Lower leg skin (tissue), 3 donors: Measurements from ENCODE around the gene WWC1.

Experiments
- CTCF ChIP-seq, 3 donors: fragments of 450-650 bp; IDR thresholded peaks; one replicate each; pipeline ENCODE4 v1.5.1; 2016; ENCODE audit warnings: antibody characterized with exemption in 3 of 3, mild to moderate bottlenecking in 3 of 3, moderate library complexity in 2 of 3
- POLR2A ChIP-seq, 2 donors: fragments of 450-650 bp; IDR thresholded peaks; one replicate each; pipeline ENCODE4 v1.6.1; 2016 to 2017; ENCODE audit warnings: antibody characterized with exemption in 2 of 2, mild to moderate bottlenecking in 1 of 2, moderate library complexity in 1 of 2

GRCh38 chr5:168324859-168325630 lies 33.6 kb downstream of the WWC1 start:
- TF ChIP-seq CTCF (IDR thresholded peaks at IDR 0.05): no peak
- TF ChIP-seq POLR2A (IDR thresholded peaks at IDR 0.05): no peak
